GM12891 (cell line): ENCODE measurements around the gene EFTUD2.

Experiments
- PAX5 ChIP-seq: IDR thresholded peaks from 2 replicates; pipeline ENCODE4 v1.6.1; 2011; ENCODE audit warnings: low read length, moderate library complexity, mild to moderate bottlenecking; ENCODE audit not compliant: insufficient read depth, severe bottlenecking
- POLR2A ChIP-seq: IDR thresholded peaks from 2 replicates; pipeline ENCODE4 v1.6.1; 2011; ENCODE audit warnings: low read depth, low read length, control low read depth
- POLR2AphosphoS5 ChIP-seq: IDR thresholded peaks from 2 replicates; pipeline ENCODE4 v1.6.1; 2011; ENCODE audit warnings: low read depth, low read length, control low read depth
- SPI1 ChIP-seq: IDR thresholded peaks from 2 replicates; pipeline ENCODE4 v1.6.1; 2011; ENCODE audit warnings: low read depth, low read length, control low read depth
- TAF1 ChIP-seq: IDR thresholded peaks from 2 replicates; pipeline ENCODE4 v1.6.1; 2011; ENCODE audit warnings: low read depth, low read length, control low read depth

GRCh38 chr17:44910231-44911106 lies 11.2 kb upstream of the EFTUD2 start:
- TF ChIP-seq POLR2A, result no peak
- TF ChIP-seq POLR2AphosphoS5, result no peak
- no peak for TF ChIP-seq TAF1
- no peak for TF ChIP-seq SPI1
- TF ChIP-seq PAX5, result no peak
